Neural progenitor cell (in vitro differentiated cells): ENCODE data around the gene ZNF106. TPM values are rescaled to one million over a fixed set of nuclear protein-coding genes. Genes with fewer than 3 reads are reported as not detected.

Experiments used
- DNase-seq: peaks from one replicate; pipeline ENCODE4 v3.0.0-alpha.2; 2016; ENCODE audit warnings: low spot score
- H2AFZ ChIP-seq: fragments of 200-600 bp; sonication (generic); replicated peaks from 2 replicates; pipeline ENCODE4 v1.6.1; 2016; ENCODE audit warnings: antibody characterized with exemption
- H3F3A ChIP-seq: fragments of 200-600 bp; sonication (generic); 2 replicates; pipeline ENCODE4 v1.6.1; 2016; ENCODE audit warnings: antibody characterized with exemption, low read depth
- H3K27ac ChIP-seq: fragments of 200-600 bp; sonication (generic); 2 replicates; pipeline ENCODE4 v1.5.1; 2016; ENCODE audit warnings: mild to moderate bottlenecking
- H3K27me3 ChIP-seq: fragments of 200-600 bp; sonication (generic); 2 replicates; pipeline ENCODE4 v1.6.1; 2016; ENCODE audit warnings: mild to moderate bottlenecking, moderate library complexity
- H3K36me3 ChIP-seq: fragments of 200-600 bp; sonication (generic); 2 replicates; pipeline ENCODE4 v1.5.1; 2016
- H3K4me1 ChIP-seq: fragments of 200-600 bp; sonication (generic); 2 replicates; pipeline ENCODE4 v1.6.1; 2016; ENCODE audit warnings: mixed run types
- H3K4me2 ChIP-seq: fragments of 200-600 bp; sonication (generic); 2 replicates; pipeline ENCODE4 v1.6.1; 2016
- H3K4me3 ChIP-seq: fragments of 200-600 bp; sonication (generic); 2 replicates; pipeline ENCODE4 v1.5.1; 2016
- H3K79me2 ChIP-seq: fragments of 200-600 bp; sonication (generic); 2 replicates; pipeline ENCODE4 v1.6.1; 2016; ENCODE audit warnings: low read depth
- H3K9ac ChIP-seq: fragments of 200-600 bp; sonication (generic); 2 replicates; pipeline ENCODE4 v1.6.1; 2016
- H3K9me3 ChIP-seq: fragments of 200-600 bp; sonication (generic); 2 replicates; pipeline ENCODE4 v1.5.1; 2016; ENCODE audit warnings: low read depth
- H4K20me1 ChIP-seq: fragments of 200-600 bp; sonication (generic); 2 replicates; pipeline ENCODE4 v1.6.1; 2016; ENCODE audit warnings: low read depth
- H3K27ac Mint-ChIP-seq: 3 replicates; pipeline ENCODE4 v1.8.0; 2021; ENCODE audit warnings: mixed read lengths
- H3K27me3 Mint-ChIP-seq: 2 replicates; pipeline ENCODE4 v1.8.0; 2022; ENCODE audit warnings: low read depth, mild to moderate bottlenecking, inconsistent platforms, moderate library complexity, mixed read lengths; ENCODE audit not compliant: insufficient read depth
- H3K36me3 Mint-ChIP-seq: 3 replicates; pipeline ENCODE4 v1.8.0; 2021; ENCODE audit warnings: mixed read lengths
- H3K4me1 Mint-ChIP-seq: 3 replicates; pipeline ENCODE4 v1.8.0; 2021; ENCODE audit warnings: mixed read lengths
- H3K4me3 Mint-ChIP-seq: 3 replicates; pipeline ENCODE4 v1.8.0; 2021; ENCODE audit warnings: mild to moderate bottlenecking, moderate library complexity, mixed read lengths
- H3K9me3 Mint-ChIP-seq: 3 replicates; pipeline ENCODE4 v1.8.0; 2020; ENCODE audit warnings: mixed read lengths
- CTCF ChIP-seq: fragments of 200-600 bp; sonication (generic); IDR thresholded peaks from 2 replicates; pipeline ENCODE4 v1.5.1; 2017; ENCODE audit warnings: antibody characterized with exemption, mild to moderate bottlenecking
- EZH2 ChIP-seq: fragments of 200-600 bp; sonication (generic); IDR thresholded peaks from 2 replicates; pipeline ENCODE4 v1.6.1; 2017; ENCODE audit warnings: antibody characterized with exemption, mild to moderate bottlenecking, moderate library complexity
- EZH2phosphoT487 ChIP-seq: fragments of 200-600 bp; sonication (generic); IDR thresholded peaks from 2 replicates; pipeline ENCODE4 v1.6.1; 2017; ENCODE audit warnings: antibody characterized with exemption
- small RNA-seq: library from RNA; depleted of rRNA; stranded (forward); fragments of <200 nt; gene quantifications from one replicate; pipeline ENCODE3, GENCODE V24; 2015
- total RNA-seq: library from RNA; depleted of rRNA; stranded (reverse); fragments of >200 nt; gene quantifications from 2 replicates; pipeline ENCODE4 v1.2.3, GENCODE V29; 2015; ENCODE audit warnings: low replicate concordance

ZNF106 gene
- total RNA-seq, 1 donor from 2014 or later, result 72.2 TPM

DNA sequence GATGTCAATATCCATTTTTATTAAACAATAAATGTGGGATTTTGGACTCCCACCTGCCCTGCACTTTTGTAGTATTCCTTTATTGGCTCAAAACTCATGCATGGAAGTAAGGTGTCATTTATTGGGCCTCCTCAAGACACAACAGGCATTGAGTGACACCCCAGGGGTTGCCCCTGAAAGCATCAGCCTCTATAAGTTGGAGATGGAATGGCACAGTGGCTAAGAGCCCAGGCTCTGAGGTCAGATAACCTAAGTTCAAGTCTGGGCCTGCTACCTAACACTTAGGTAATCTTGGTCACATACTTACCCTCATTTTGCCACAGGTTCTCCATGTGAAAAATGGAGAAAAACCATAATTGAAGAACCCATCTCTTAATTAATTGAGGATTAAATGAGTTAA, 127.0 kb downstream of the ZNF106 start:
- no peak overlapping the region for H3K4me3 Mint-ChIP-seq
- no peaks in the 10 kb centered on the region for H4K20me1 ChIP-seq
- H3K36me3 ChIP-seq, result no peaks in the 10 kb centered on the region
- no peak overlapping the region for H3K4me2 ChIP-seq
- H3K9ac ChIP-seq, result no peak overlapping the region
- H3K4me1 ChIP-seq, result no peaks in the 10 kb centered on the region
- H2AFZ ChIP-seq, result no peak overlapping the region
- no peak for DNase-seq
- no peaks in the 10 kb centered on the region for H3K36me3 Mint-ChIP-seq
- no peak overlapping the region for H3K27ac ChIP-seq
- peaks cover 2% of the 10 kb centered on the region for H3K9me3 Mint-ChIP-seq
- no peak overlapping the region for H3K4me3 ChIP-seq
- no peaks in the 10 kb centered on the region for H3K9me3 ChIP-seq
- TF ChIP-seq CTCF, result no peak
- TF ChIP-seq EZH2phosphoT487, result no peak
- no peak for TF ChIP-seq EZH2
- no peaks in the 10 kb centered on the region for H3K27me3 ChIP-seq
- H3K79me2 ChIP-seq, result no peaks in the 10 kb centered on the region
- H3K4me1 Mint-ChIP-seq, result no peaks in the 10 kb centered on the region
- no peaks in the 10 kb centered on the region for H3K27me3 Mint-ChIP-seq
- H3F3A ChIP-seq, result no peaks in the 10 kb centered on the region
- H3K27ac Mint-ChIP-seq, result no peak overlapping the region

DNA sequence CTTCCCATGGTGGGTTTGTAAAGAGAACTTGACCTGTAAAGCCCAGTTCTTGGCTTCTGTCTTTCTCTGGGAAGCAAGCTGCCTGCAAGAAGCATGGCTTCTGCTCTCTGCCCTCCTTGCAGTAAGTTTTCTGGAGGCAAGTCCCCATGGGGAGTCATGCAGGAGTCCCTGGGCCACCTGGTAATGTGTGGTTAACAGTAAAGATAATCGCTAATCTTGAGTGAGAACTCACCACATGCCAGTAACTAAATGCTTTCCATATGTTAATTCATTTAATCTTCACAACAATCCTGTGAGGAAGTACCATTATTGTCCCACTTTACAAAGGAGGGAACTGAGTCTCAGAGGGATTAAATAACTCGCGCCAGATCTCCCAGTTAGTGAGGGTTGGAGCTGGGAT, 127.5 kb downstream of the ZNF106 start:
- Histone ChIP-seq H2AFZ (no peak overlapping the region), H3K9me3 (no peaks in the 10 kb centered on the region), H3K4me1 (no peaks in the 10 kb centered on the region), H3K9ac (no peak overlapping the region), H3K27me3 (no peaks in the 10 kb centered on the region), H4K20me1 (no peaks in the 10 kb centered on the region), H3K27ac (no peak overlapping the region), H3K4me2 (no peak overlapping the region), H3F3A (no peaks in the 10 kb centered on the region), H3K79me2 (no peaks in the 10 kb centered on the region), H3K36me3 (no peaks in the 10 kb centered on the region), H3K4me3 (no peak overlapping the region)
- Mint-ChIP-seq H3K36me3 (no peaks in the 10 kb centered on the region), H3K27ac (no peak overlapping the region), H3K27me3 (no peaks in the 10 kb centered on the region), H3K4me3 (no peak overlapping the region), H3K9me3 (no peaks in the 10 kb centered on the region), H3K4me1 (no peaks in the 10 kb centered on the region)
- DNase-seq, result no peak
- TF ChIP-seq CTCF, result no peak
- TF ChIP-seq EZH2, result no peak
- no peak for TF ChIP-seq EZH2phosphoT487

Small RNA genes within 50 kb of the gene (small RNA-seq; reads per million reads assigned to genes)
- not detected for gene RNU6-188P

Other genes starting within 250 kb of the ZNF106 start
- gene GANC, start 217.9 kb downstream of the ZNF106 start, total RNA-seq, result 11.6 and 22.7 TPM in 2 replicates
- gene TMEM87A, start 217.7 kb downstream of the ZNF106 start, total RNA-seq, result 43.3 and 47.0 TPM in 2 replicates
- gene CAPN3, start 131.6 kb downstream of the ZNF106 start, total RNA-seq, result 0.37 TPM in 1 of 2 replicates, not detected in the other
- gene SNAP23, start 4.5 kb upstream of the ZNF106 start, total RNA-seq, result 69.6 and 96.3 TPM in 2 replicates
- gene LRRC57, start 57.7 kb upstream of the ZNF106 start, total RNA-seq, result 13.8 and 18.1 TPM in 2 replicates
- 42.9 and 72.2 TPM in 2 replicates for gene HAUS2, start 57.7 kb upstream of the ZNF106 start, total RNA-seq
- 11.9 and 17.0 TPM in 2 replicates for gene STARD9, start 84.5 kb upstream of the ZNF106 start, total RNA-seq
- 18.7 and 20.2 TPM in 2 replicates for gene CDAN1, start 246.0 kb upstream of the ZNF106 start, total RNA-seq